K562 treated with DMSO at 1 percent for 12 hours (cell line): Measurements from ENCODE around the gene CSMD2. TPM values are rescaled to one million over a fixed set of nuclear protein-coding genes. Genes with fewer than 3 reads are reported as not detected.

Experiments
- total RNA-seq: library from RNA; unstranded; fragments of 300-600 nt; gene quantifications from 2 replicates; pipeline ENCODE4 v1.2.3, GENCODE V29; 2022; ENCODE audit not compliant: insufficient read depth

Gene CSMD2
- total RNA-seq = not detected in 2 replicates

DNA sequence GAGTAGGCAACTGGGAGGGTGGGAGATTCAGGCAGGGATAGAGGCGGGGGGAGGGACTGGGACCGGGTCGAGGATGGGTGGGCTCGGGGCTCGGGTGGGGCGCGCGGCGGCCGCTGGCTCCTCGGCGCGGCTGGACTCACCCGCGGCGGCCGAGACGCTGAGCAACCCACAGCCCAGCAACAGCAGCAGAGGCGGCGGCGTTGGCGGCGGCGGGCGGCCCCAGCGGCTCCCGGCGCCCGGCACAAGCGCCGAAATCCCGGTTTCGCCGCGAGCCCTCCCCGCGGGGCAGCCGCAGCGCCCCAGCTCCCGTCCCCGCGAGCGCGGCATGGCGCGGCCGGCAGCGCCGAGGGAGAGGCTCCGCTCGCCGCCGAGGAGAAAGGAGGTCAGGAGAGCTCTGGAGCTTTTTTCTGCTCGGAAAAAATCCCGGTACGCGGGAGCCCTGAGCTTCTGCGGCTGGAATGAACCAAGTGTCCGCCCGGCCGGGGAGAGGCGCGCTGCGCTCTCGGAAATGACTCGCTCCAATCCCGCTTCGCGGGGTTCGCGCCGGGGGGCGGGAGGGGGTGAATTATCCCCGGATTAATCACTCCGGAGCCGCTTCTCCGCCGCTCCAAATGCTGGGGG lies at the start of gene CSMD2:
Gene CSMD2 (minus strand): TSS at position 460 of the 621 bp plus-strand sequence. CDS start 133 bp downstream, at position 327.

DNA sequence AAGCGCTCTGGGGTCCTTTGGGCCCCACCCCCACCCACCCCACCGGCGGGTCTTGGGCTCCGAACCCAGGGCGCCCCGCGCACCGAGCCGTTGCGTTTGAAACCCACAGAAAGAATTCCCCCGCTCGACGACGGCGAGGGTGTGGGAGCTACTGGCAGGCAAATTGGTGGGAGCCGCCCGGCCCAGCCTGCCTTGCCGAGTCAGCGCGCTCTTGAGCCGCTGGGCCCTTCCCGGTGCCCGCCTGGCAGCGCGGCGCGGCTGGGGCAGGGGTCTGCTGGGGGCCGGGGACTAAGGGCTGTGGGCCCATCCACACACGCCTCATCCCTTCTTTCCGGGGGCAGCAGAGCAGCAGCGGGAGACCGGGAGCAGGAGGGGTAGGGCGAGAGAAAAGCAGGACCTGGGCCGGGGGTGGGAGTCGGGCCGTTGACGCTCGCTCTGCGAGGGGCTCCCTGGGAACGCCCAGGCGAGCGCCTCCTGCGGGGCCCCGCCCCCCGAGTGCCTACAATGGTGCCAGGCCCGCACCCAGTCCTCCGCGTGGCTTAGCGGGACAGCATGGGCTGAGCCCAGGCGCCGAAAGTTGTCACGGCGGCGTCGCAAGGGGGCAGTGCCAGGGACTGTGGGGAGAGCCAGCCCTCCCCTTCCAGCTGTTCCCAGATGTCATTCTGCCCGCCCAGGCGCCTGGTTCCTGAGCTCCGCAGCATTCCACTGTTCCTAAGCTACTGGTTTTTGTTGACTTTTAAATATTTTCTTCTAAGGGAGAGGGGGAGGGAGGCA lies 12.0 kb upstream of the CSMD2 start, which contains the start of gene C1orf94:
Gene C1orf94 (plus strand): TSS at position 78 of the 774 bp plus-strand sequence. CDS start 883 bp downstream, outside the sequence.

DNA sequence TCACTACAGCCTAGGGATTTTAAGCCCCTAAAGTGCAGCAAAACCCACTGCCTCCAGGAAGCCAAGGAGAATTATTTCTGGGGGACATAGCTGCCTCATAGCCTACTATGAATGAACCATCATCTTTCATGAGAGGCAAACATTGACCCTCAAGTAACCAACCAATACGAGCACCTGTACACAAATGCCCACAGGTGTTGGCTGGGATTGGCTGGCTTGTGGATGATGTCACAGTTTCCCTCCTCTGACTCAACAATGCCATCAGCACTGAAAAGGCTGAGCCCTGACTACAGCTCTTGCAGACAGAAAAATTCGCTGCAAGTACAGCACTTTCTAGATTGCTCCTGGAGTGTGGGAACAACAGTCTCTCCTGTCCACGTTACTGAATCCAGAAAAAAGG lies 301.3 kb downstream of the CSMD2 start, which contains the start of gene HMGB4:
Gene HMGB4 (plus strand): TSS at position 301 of the 400 bp plus-strand sequence. CDS start 113 bp downstream, outside the sequence.

DNA sequence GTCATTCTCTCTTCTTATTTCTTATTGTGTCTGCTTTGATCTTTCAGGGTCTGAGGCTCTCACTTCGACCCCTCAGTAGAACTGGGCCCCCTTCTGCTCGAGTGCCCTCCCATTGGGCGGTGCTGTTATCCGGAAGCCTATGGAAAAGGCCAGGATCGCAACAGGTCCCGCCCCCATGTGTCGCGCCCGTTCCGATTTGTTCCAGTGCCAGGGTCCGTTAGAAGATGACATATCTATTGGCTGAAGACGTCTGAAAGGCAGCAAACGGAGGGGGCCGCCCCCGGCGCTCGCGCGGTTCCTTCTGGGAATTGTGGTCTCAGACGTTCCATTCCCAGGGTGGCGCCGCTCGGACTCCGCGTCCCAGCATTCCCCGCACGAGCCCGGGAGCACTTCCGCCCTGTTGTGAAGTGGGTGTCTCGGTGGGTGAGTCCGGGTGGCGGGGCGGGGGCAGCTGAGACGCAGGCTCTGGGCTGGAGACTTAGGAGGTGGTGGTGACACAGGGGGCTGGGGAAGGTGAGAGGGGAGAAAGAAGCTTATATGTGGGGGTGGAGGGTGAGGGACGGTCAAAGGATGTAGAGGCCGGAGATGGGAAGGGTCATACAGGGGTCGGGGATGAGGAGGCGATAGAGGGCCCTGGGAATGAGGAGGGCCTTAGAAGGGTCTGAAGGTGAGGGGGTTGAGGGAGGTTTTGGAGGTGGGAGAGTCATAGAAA lies 692.6 kb downstream of the CSMD2 start, which contains the start of gene ZSCAN20:
Gene ZSCAN20 (plus strand): TSS at position 377 of the 712 bp plus-strand sequence. CDS start 6,644 bp downstream, outside the sequence.

Other genes with a start within 250 kb of the CSMD2 start
- not detected in 2 replicates for gene C1orf94, start 11.7 kb upstream of the CSMD2 start, total RNA-seq